GM23248 (cell line): Measurements from ENCODE around the gene LYPD6B.

Source experiments
- EZH2 ChIP-seq: fragments of 200-600 bp; sonication (generic); IDR thresholded peaks from 2 replicates; pipeline ENCODE4 v1.6.1; 2018; ENCODE audit warnings: antibody characterized with exemption, mild to moderate bottlenecking; ENCODE audit not compliant: insufficient read depth, poor library complexity, severe bottlenecking
- EZH2phosphoT487 ChIP-seq: fragments of 200-600 bp; sonication (generic); IDR thresholded peaks from 2 replicates; pipeline ENCODE4 v1.6.1; 2018; ENCODE audit warnings: antibody characterized with exemption, moderate library complexity, mild to moderate bottlenecking, low read depth; ENCODE audit not compliant: insufficient read depth

- no peak for TF ChIP-seq EZH2
- TF ChIP-seq EZH2phosphoT487: no peak
These were observed 146.5 kb downstream of the LYPD6B start for GRCh38 chr2:149184991-149185390.
